ENCODE data around the gene TGFBRAP1.

DNA sequence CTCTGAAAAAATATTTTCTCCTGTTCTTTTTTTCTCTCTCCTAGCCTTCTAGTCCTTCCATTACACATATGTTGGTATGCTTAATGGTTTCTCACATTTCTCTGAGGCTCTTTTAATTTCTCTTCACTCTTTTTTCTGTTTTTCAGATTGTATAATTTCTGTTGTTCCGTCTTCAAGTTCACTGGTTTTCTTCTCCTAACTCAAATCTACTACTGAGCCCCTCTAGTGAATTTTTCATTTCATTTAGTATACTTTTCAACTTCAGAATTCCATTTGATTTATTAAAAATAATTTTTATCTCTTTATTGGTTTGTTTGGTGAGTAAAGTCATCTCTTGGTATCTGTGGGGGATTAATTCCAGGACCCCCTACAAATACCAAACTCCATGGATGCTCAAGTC, 27.6 kb upstream of the TGFBRAP1 start:
- no peak for TF ChIP-seq BCOR (IDR thresholded peaks at IDR 0.05)
- TF ChIP-seq, protein P1, sequence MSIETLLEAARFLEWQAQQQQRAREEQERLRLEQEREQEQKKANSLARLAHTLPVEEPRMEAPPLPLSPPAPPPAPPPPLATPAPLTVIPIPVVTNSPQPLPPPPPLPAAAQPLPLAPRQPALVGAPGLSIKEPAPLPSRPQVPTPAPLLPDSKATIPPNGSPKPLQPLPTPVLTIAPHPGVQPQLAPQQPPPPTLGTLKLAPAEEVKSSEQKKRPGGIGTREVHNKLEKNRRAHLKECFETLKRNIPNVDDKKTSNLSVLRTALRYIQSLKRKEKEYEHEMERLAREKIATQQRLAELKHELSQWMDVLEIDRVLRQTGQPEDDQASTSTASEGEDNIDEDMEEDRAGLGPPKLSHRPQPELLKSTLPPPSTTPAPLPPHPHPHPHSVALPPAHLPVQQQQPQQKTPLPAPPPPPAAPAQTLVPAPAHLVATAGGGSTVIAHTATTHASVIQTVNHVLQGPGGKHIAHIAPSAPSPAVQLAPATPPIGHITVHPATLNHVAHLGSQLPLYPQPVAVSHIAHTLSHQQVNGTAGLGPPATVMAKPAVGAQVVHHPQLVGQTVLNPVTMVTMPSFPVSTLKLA (conservative IDR thresholded peaks at IDR 0.05), result no peak
- TF ChIP-seq GABPB1 (CRISPR knock-in tag; IDR thresholded peaks at IDR 0.05), result no peak
- TF ChIP-seq CTCF (IDR thresholded peaks at IDR 0.05 in 2 of 3, conservative IDR thresholded peaks at IDR 0.05 in 1 of 3; ENCODE audit: insufficient read depth in 2 of 3, low read depth in 1 of 3, low read length in 3 of 3), result no peak
- TF ChIP-seq CREB1 (IDR thresholded peaks at IDR 0.05), result no peak
- no peak for TF ChIP-seq CREB1 (CRISPR knock-in tag; IDR thresholded peaks at IDR 0.05)
- TF ChIP-seq ZKSCAN1 (IDR thresholded peaks at IDR 0.05; ENCODE audit: low read depth, low read length), result no peak
